Osteoblast (primary cell): ENCODE results near the gene PARD6A. TPM values are rescaled to one million over a fixed set of nuclear protein-coding genes. Genes with fewer than 3 reads are reported as not detected.

ENCODE experiments used
- DNase-seq: peaks from one replicate; pipeline ENCODE4 v3.0.0; 2011; ENCODE audit warnings: low spot score, mixed read lengths; ENCODE audit not compliant: insufficient read length; ENCODE audit errors: missing footprints
- H2AFZ ChIP-seq: 2 replicates; pipeline ENCODE4 v1.6.0; 2011; ENCODE audit warnings: mild to moderate bottlenecking, low read length
- H3K27ac ChIP-seq: 2 replicates; pipeline ENCODE4 v1.5.1; 2011; ENCODE audit warnings: mild to moderate bottlenecking, low read depth, low read length, moderate library complexity
- H3K27me3 ChIP-seq: 2 replicates; pipeline ENCODE4 v1.6.0; 2012; ENCODE audit warnings: mild to moderate bottlenecking, control low read depth, inconsistent platforms, low read length, moderate library complexity; ENCODE audit not compliant: insufficient read depth
- H3K36me3 ChIP-seq: 2 replicates; pipeline ENCODE4 v1.5.1; 2011; ENCODE audit warnings: mild to moderate bottlenecking, low read length, control low read depth, moderate library complexity; ENCODE audit not compliant: insufficient read depth
- H3K4me1 ChIP-seq: 2 replicates; pipeline ENCODE4 v1.5.1; 2011; ENCODE audit warnings: mild to moderate bottlenecking, low read length, control low read depth, moderate library complexity; ENCODE audit not compliant: insufficient read depth
- H3K4me2 ChIP-seq: 2 replicates; pipeline ENCODE4 v1.6.0; 2011; ENCODE audit warnings: mild to moderate bottlenecking, low read length; ENCODE audit not compliant: insufficient read depth
- H3K4me3 ChIP-seq: fragments of 200-600 bp; sonication (generic); 3 replicates; pipeline ENCODE4 v1.5.1; 2012; ENCODE audit warnings: mild to moderate bottlenecking, low read length, inconsistent platforms; ENCODE audit not compliant: insufficient read depth
- H3K79me2 ChIP-seq: 2 replicates; pipeline ENCODE4 v1.6.0; 2012; ENCODE audit warnings: mild to moderate bottlenecking, low read length, control low read depth, inconsistent platforms; ENCODE audit not compliant: insufficient read depth
- H3K9me3 ChIP-seq: 2 replicates; pipeline ENCODE4 v1.5.1; 2011; ENCODE audit warnings: low read depth, low read length, control low read depth
- H4K20me1 ChIP-seq: 2 replicates; pipeline ENCODE4 v1.6.0; 2012; ENCODE audit warnings: mild to moderate bottlenecking, low read length, control low read depth; ENCODE audit not compliant: insufficient read depth
- CTCF ChIP-seq: IDR thresholded peaks from 2 replicates; pipeline ENCODE4 v1.5.1; 2011; ENCODE audit warnings: mild to moderate bottlenecking, low read depth, low read length, moderate library complexity; ENCODE audit errors: extremely low read depth
- total RNA-seq: library from RNA; depleted of rRNA; stranded (reverse); fragments of >200 nt; gene quantifications from 2 replicates; pipeline ENCODE4 v1.2.3, GENCODE V29; 2012

Gene PARD6A
- total RNA-seq, 1 donor = 2.9 TPM

- Histone ChIP-seq H2AFZ (no peak overlapping the region), H4K20me1 (peaks cover 6% of the 10 kb centered on the region), H3K4me2 (no peak overlapping the region), H3K9me3 (no peaks in the 10 kb centered on the region), H3K4me3 (no peak overlapping the region), H3K27ac (no peak overlapping the region), H3K79me2 (peaks cover 13% of the 10 kb centered on the region), H3K36me3 (peaks cover 5% of the 10 kb centered on the region), H3K4me1 (peaks cover 9% of the 10 kb centered on the region), H3K27me3 (peaks cover 17% of the 10 kb centered on the region)
- peak; percentile 92 for DNase-seq
- no peak for TF ChIP-seq CTCF
These were observed 2.8 kb upstream of the PARD6A start for GRCh38 chr16:67657751-67658518.

- Histone ChIP-seq H2AFZ (peak overlapping the region; percentile 95), H4K20me1 (peaks cover 6% of the 10 kb centered on the region)
These were observed 1.7 kb upstream of the PARD6A start for GRCh38 chr16:67658849-67659674.

GRCh38 chr16:67659675-67660563 lies 841 bp upstream of the PARD6A start, which contains the start of gene ACD:
Gene ACD (minus strand): TSS chr16:67660260. CDS start chr16:67660220, 40 bp downstream.
- TF ChIP-seq CTCF = no peak
- H3K79me2 ChIP-seq = peaks cover 13% of the 10 kb centered on the region
- peak within 1 kb of the TSS; percentile 95 for H2AFZ ChIP-seq
- DNase-seq = peak; percentile 100
- H3K36me3 ChIP-seq = peaks cover 5% of the 10 kb centered on the region
- H3K27ac ChIP-seq = peak within 1 kb of the TSS; percentile 90
- H4K20me1 ChIP-seq = peaks cover 6% of the 10 kb centered on the region
- no peaks in the 10 kb centered on the region for H3K9me3 ChIP-seq
- H3K4me1 ChIP-seq = peaks cover 9% of the 10 kb centered on the region
- peak within 1 kb of the TSS; percentile 86 for H3K4me3 ChIP-seq
- H3K4me2 ChIP-seq = peak within 1 kb of the TSS; percentile 98
- H3K27me3 ChIP-seq = no peaks in the 10 kb centered on the region

More at GRCh38 chr16:67658849-67659674, 1.7 kb upstream of the PARD6A start:
- Histone ChIP-seq H3K27me3 (peaks cover 8% of the 10 kb centered on the region), H3K4me1 (peaks cover 9% of the 10 kb centered on the region), H3K79me2 (peaks cover 13% of the 10 kb centered on the region), H3K36me3 (peaks cover 5% of the 10 kb centered on the region), H3K9me3 (no peaks in the 10 kb centered on the region), H3K4me3 (peak overlapping the region; percentile 86), H3K27ac (peak overlapping the region; percentile 90), H3K4me2 (peak overlapping the region; percentile 98)
- TF ChIP-seq CTCF = no peak
- DNase-seq = peak; percentile 96
